Thyroid gland (tissue), 4 donors: ENCODE results near the gene KCNQ2. TPM values are rescaled to one million over a fixed set of nuclear protein-coding genes. Genes with fewer than 3 reads are reported as not detected.

Experiments used
- DNase-seq, 2 donors: peaks; one replicate each; pipeline ENCODE4 v3.0.0-alpha.2; 2019
- H3K27ac ChIP-seq, 3 donors: fragments of 200-600 bp; sonication (generic); 1 replicate in 2 of 3; 2 replicates in 1 of 3; pipeline ENCODE4 v1.5.1; 2016 to 2019; ENCODE audit warnings: mild to moderate bottlenecking in 1 of 3, moderate library complexity in 1 of 3
- H3K27me3 ChIP-seq: fragments of 200-600 bp; sonication (generic); one replicate; pipeline ENCODE4 v1.5.1; 2019
- H3K36me3 ChIP-seq, 2 donors: fragments of 200-600 bp; sonication (generic); one replicate each; pipeline ENCODE4 v1.5.1; 2016 to 2019
- H3K4me1 ChIP-seq, 2 donors: fragments of 200-600 bp; sonication (generic); one replicate each; pipeline ENCODE4 v1.5.1; 2017 to 2019
- H3K4me3 ChIP-seq, 3 donors: fragments of 200-600 bp; sonication (generic); replicated peaks in 1 of 3; 1 replicate in 2 of 3; 2 replicates in 1 of 3; pipeline ENCODE4 v1.5.1; 2016; ENCODE audit warnings: mild to moderate bottlenecking in 1 of 3
- H3K9me3 ChIP-seq: fragments of 200-600 bp; sonication (generic); one replicate; pipeline ENCODE4 v1.5.1; 2017
- POLR2A ChIP-seq, 2 donors: fragments of 450-650 bp; IDR thresholded peaks; one replicate each; pipeline ENCODE4 v1.6.1; 2017; ENCODE audit warnings: antibody characterized with exemption in 2 of 2, mild to moderate bottlenecking in 2 of 2, moderate library complexity in 1 of 2
- WGBS, 2 donors: methylation state at CpG; one replicate each; pipeline ENCODE4 v1.1.5; 2017; 5-methylcytosine and 5-hydroxymethylcytosine counted together
- intact Hi-C: fragments of 100-400 bp; cut with DNase I; formaldehyde crosslinking; loops from one replicate; pipeline ENCODE4 v1.15.1; 2023
- total RNA-seq, 4 donors: library from RNA; depleted of rRNA; stranded (reverse); fragments of >200 nt; gene quantifications; one replicate each; pipeline ENCODE4 v1.2.3, GENCODE V29; 2016
- TF ChIP-seq, protein P1 (sequence below), 6 experiments: fragments of 200-600 bp in 3 of 6; fragments of 450-650 bp in 3 of 6; sonication (generic) in 3 of 6; IDR thresholded peaks; one replicate each; pipeline ENCODE4 v1.5.1; 2016 to 2019; ENCODE audit warnings: antibody characterized with exemption in 6 of 6, mild to moderate bottlenecking in 2 of 6, inconsistent platforms in 1 of 6, moderate library complexity in 1 of 6

Gene KCNQ2
- total RNA-seq, 4 donors from 2014 or later: 0.11 to 0.27 TPM; not detected in 2

DNA sequence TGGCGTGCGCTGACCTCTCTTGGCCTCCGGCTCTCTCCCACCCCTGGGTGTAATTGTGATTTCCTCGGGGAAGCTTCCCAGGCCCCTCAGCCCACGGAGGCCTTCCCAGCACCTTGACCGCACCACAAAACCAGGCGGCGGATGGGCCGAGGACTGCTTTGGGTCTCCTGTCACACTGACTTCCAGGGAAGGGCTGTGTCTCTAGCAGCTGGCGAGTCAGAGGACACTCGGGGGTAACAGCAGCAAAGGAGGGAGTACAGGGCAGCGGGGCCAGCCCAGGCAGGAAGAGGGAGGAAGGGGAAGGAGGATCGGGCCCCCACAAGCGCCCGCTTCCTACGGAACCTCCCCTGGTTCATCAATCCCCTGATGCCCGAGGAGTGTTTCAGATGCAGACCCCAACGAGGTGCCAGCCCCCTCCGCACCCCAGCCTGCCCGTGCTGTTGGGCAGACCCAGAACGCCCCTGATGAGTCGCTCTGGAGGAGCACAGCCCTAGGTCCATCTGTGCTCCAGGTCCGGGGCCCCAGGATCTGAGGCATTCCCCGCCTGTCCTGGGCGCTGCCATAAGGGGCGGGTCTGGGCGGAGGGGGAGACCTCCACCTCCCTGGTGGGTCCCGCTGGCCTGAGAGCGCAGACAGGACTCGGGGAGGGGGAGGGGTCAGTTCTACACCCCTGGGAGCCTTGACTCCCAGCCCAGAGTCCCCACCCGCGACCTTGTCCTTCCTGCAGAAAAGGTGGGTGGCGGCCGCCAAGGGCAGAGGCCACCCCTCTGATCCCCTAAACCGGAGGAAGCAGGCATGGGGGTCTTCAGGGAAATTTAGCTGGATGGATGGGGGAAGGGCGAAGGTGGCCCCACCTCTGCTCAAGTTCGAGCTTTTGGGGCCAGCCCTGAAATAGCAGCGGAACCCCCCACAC lies 112.3 kb downstream of the KCNQ2 start:
- WGBS, 2 donors: 81 to 84% methylated on average over 17 to 22 of the region's 38 CpGs
- TF ChIP-seq POLR2A (IDR thresholded peaks at IDR 0.05): no peak
- TF ChIP-seq, protein P1, sequence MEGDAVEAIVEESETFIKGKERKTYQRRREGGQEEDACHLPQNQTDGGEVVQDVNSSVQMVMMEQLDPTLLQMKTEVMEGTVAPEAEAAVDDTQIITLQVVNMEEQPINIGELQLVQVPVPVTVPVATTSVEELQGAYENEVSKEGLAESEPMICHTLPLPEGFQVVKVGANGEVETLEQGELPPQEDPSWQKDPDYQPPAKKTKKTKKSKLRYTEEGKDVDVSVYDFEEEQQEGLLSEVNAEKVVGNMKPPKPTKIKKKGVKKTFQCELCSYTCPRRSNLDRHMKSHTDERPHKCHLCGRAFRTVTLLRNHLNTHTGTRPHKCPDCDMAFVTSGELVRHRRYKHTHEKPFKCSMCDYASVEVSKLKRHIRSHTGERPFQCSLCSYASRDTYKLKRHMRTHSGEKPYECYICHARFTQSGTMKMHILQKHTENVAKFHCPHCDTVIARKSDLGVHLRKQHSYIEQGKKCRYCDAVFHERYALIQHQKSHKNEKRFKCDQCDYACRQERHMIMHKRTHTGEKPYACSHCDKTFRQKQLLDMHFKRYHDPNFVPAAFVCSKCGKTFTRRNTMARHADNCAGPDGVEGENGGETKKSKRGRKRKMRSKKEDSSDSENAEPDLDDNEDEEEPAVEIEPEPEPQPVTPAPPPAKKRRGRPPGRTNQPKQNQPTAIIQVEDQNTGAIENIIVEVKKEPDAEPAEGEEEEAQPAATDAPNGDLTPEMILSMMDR (IDR thresholded peaks at IDR 0.05): no peak
- intact Hi-C loops: loop anchor here (5.0 kb wide), 1 partner anchor 38 kb away; no protein-coding TSS in a partner anchor
- no peaks in the 10 kb centered on the region for H3K9me3 ChIP-seq
- no peaks in the 10 kb centered on the region for H3K36me3 ChIP-seq
- H3K27me3 ChIP-seq: no peaks in the 10 kb centered on the region
- peaks cover 11 to 20% of the 10 kb centered on the region in 2 donors for H3K4me1 ChIP-seq
- H3K4me3 ChIP-seq: no peak overlapping the region
- no peak overlapping the region for H3K27ac ChIP-seq
- no peak for DNase-seq

DNA sequence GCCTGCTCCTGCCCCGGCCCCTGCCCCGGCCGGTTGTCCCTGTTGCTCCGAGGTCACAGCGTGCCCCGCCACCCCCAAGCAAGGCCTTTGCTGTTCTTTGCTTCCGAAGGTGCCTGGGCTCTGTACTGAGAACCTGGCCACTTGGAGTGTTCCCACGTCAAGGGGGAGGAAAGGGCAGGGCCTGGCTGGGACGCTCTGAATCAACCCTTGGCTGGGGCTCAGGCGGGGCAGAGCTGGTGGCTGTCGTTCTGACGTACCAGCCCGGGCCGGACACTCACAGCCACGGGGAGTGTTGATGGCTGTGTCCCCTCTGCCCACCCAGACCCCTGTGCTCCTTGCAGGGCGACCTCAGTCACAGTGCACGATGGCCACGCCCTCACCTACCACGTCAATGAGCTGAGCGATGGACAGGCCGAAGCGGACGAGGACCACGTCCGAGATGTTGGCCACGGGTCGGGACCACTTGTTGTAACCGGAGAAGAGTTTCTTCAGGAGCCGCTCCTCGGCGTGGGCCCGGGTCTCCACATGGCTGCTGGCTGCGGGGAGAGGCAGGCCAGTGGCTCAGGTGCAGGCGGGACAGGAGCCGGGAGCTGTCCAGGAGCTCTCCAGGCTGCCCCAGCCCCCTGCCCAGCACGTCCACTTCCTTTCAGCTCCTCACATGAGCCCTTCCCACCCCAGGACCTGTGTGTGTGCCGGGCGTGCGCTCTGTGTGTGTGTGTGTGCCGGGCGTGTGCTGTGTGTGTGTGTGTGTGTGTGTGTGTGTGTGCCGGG lies 113.1 kb downstream of the KCNQ2 start:
- Histone ChIP-seq H3K4me1 (peaks cover 11 to 20% of the 10 kb centered on the region in 2 donors), H3K27me3 (no peaks in the 10 kb centered on the region), H3K9me3 (no peaks in the 10 kb centered on the region), H3K4me3 (no peak overlapping the region), H3K27ac (no peak overlapping the region), H3K36me3 (no peaks in the 10 kb centered on the region)
- WGBS, 2 donors: 91% methylated on average over 18 of the region's 42 CpGs; no CpG with 5 or more reads in 1 of the 2 donors
- no peak for DNase-seq
- TF ChIP-seq, protein P1 (IDR thresholded peaks at IDR 0.05): no peak
- no peak for TF ChIP-seq POLR2A (IDR thresholded peaks at IDR 0.05)
- intact Hi-C loops: no loop called here

DNA sequence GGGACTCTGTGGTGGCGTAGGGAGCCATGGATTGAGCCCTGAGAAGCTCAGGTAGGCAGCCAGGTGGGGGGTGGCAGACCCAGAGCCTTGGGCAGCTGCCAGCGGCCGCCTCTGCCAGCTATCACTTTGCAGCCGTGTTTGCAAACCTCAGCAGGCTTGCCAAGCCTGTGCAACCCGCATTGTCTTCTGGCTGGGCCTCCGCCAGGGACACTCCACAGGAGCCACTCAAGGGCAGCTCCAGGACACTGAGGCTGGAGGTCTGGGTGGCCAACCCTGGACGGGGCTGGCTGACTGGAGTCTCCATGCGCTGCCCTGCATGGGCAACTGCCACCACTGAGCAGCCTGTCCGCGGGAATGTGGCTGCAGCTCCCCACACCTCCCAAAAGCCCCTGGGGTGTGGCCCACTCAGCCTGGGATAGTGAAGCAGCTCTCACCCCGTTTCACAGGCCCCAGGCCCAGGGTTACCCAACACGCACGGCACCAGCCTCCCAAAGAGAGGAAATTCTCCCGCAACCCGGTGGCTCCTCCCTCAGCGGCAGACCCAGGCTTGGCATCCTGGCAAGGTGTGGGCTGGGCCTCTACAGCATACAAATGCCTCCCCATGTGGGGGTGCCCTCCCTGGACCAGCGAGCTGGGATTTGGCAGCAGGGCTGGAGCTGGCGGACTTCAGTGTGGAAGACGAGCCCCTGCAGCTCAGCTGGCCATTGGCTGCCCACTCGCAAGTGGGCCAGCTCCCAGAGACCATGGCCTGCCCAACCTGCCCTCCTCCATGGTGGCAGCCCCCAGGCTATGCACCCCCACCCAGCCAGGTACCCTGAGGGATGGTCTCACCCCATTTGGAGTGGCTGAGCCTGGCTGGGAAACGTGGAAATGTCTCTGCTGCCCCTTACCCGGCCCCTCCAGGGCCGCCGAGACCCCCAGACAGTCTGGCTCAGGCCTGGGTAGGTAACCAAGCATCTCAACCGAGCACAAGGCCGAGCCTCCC lies 114.2 kb downstream of the KCNQ2 start:
- H3K4me1 ChIP-seq: peaks cover 11 to 20% of the 10 kb centered on the region in 2 donors
- peak; percentile 98 for DNase-seq
- no peaks in the 10 kb centered on the region for H3K36me3 ChIP-seq
- peak overlapping the region in 1 of 3 donors; percentile 2 for H3K27ac ChIP-seq
- no peaks in the 10 kb centered on the region for H3K9me3 ChIP-seq
- TF ChIP-seq, protein P1 (IDR thresholded peaks at IDR 0.05): no peak
- TF ChIP-seq POLR2A (IDR thresholded peaks at IDR 0.05): no peak
- no peak overlapping the region for H3K4me3 ChIP-seq
- 50% methylated on average over 14 to 16 of the region's 26 CpGs for WGBS, 2 donors
- no peaks in the 10 kb centered on the region for H3K27me3 ChIP-seq
- intact Hi-C loops: no loop called here

DNA sequence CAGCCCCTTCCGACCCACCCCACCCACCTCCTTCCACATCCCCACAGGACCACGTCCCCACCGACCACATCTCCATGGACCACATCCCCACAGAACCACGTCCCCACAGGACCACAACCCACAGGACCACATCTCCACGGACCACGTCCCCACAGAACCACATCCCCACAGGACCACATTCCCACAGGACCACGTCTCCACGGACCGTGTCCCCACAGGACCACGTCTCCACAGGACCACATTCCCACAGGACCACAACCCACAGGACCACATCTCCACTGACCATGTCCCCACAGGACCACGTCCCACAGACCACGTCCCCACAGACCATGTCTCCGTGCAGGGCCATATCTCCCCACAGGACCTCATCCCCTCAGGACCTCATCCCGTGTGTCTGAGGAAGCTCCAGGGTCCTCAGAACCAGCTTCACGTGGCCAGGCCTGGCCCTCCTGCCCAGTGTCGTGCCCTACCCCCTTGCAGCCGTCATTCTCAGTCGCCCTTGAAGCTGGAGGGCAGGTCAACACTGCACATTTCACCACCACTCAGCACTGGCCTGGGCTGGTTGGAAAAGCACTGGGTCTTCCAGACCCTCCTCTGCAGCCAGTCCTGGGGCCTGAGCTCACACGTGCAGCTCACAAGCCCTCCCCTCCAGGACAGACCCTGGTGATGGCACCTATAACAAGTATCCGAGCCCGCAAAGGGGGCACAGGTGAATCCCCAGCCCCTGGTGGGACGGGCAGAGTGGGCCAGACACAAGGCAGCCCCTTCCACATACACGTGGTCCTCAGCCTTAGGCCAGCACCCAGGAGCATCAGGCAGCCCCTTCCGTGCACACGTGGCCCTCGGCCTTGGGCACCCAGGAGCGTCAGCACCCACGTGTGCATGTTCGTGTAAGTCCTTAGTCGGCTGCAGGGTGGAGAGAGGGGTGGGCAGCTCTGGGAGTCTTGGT lies 115.2 kb downstream of the KCNQ2 start:
- Histone ChIP-seq H3K9me3 (no peaks in the 10 kb centered on the region), H3K36me3 (no peaks in the 10 kb centered on the region), H3K27ac (no peak overlapping the region), H3K4me3 (no peak overlapping the region), H3K4me1 (peaks cover 21 to 30% of the 10 kb centered on the region in 2 donors), H3K27me3 (no peaks in the 10 kb centered on the region)
- WGBS, 2 donors: 66 to 67% methylated on average over 18 to 20 of the region's 30 CpGs
- TF ChIP-seq, protein P1 (IDR thresholded peaks at IDR 0.05): no peak
- TF ChIP-seq POLR2A (IDR thresholded peaks at IDR 0.05): no peak
- no peak for DNase-seq
- intact Hi-C loops: no loop called here
